ENCODE results near the gene TLE7. TPM values are rescaled to one million over a fixed set of nuclear protein-coding genes. Genes with fewer than 3 reads are reported as not detected.

Gene TLE7
- total and polyA plus RNA-seq, 2 experiments from 2014 or later = 0.44 to 2.5 TPM

- Histone ChIP-seq H3K36me3 (ENCODE audit: insufficient read depth) (no peaks in the 10 kb centered on the region), H3K4me2 (no peak within 1 kb of the TSS), H4K20me1 (replicated peaks; ENCODE audit: insufficient read depth) (no peaks in the 10 kb centered on the region), H3K4me1 (ENCODE audit: insufficient read depth) (no peaks in the 10 kb centered on the region; the same call in 1 of the 2 replicates), H3K27ac (ENCODE audit: low read depth) (no peak within 1 kb of the TSS), H2AFZ (peak within 1 kb of the TSS; percentile 76; the same call in 1 of the 2 replicates), H3K79me2 (replicated peaks; ENCODE audit: insufficient read depth) (no peaks in the 10 kb centered on the region), H3K9me2 (ENCODE audit: insufficient read depth) (no peaks in the 10 kb centered on the region), H3F3A (replicated peaks; ENCODE audit: low read depth) (no peaks in the 10 kb centered on the region), H3K27me3 (ENCODE audit: insufficient read depth) (no peaks in the 10 kb centered on the region), H3K4me3 (no peak within 1 kb of the TSS)
- H3K4me1 Mint-ChIP-seq = no peaks in the 10 kb centered on the region
- peak; percentile 20 for DNase-seq (ENCODE audit: low spot score)
- no peak within 1 kb of the TSS for H3K4me3 Mint-ChIP-seq
- TF ChIP-seq JUNB (IDR thresholded peaks at IDR 0.05; ENCODE audit: unreplicated experiment) (no peak), STAT1 (IDR thresholded peaks at IDR 0.05; ENCODE audit: unreplicated experiment) (no peak), NANOG (IDR thresholded peaks at IDR 0.05; ENCODE audit: borderline replicate concordance) (no peak), ETS1 (IDR thresholded peaks at IDR 0.05) (no peak), ZNF331 (CRISPR knock-in tag; IDR thresholded peaks at IDR 0.05; ENCODE audit: low read depth) (no peak), EZH2 (IDR thresholded peaks at IDR 0.05; ENCODE audit: low read depth, unreplicated experiment) (no peak), REST (IDR thresholded peaks at IDR 0.05; ENCODE audit: unreplicated experiment) (no peak)
- TF ChIP-seq, protein P1, sequence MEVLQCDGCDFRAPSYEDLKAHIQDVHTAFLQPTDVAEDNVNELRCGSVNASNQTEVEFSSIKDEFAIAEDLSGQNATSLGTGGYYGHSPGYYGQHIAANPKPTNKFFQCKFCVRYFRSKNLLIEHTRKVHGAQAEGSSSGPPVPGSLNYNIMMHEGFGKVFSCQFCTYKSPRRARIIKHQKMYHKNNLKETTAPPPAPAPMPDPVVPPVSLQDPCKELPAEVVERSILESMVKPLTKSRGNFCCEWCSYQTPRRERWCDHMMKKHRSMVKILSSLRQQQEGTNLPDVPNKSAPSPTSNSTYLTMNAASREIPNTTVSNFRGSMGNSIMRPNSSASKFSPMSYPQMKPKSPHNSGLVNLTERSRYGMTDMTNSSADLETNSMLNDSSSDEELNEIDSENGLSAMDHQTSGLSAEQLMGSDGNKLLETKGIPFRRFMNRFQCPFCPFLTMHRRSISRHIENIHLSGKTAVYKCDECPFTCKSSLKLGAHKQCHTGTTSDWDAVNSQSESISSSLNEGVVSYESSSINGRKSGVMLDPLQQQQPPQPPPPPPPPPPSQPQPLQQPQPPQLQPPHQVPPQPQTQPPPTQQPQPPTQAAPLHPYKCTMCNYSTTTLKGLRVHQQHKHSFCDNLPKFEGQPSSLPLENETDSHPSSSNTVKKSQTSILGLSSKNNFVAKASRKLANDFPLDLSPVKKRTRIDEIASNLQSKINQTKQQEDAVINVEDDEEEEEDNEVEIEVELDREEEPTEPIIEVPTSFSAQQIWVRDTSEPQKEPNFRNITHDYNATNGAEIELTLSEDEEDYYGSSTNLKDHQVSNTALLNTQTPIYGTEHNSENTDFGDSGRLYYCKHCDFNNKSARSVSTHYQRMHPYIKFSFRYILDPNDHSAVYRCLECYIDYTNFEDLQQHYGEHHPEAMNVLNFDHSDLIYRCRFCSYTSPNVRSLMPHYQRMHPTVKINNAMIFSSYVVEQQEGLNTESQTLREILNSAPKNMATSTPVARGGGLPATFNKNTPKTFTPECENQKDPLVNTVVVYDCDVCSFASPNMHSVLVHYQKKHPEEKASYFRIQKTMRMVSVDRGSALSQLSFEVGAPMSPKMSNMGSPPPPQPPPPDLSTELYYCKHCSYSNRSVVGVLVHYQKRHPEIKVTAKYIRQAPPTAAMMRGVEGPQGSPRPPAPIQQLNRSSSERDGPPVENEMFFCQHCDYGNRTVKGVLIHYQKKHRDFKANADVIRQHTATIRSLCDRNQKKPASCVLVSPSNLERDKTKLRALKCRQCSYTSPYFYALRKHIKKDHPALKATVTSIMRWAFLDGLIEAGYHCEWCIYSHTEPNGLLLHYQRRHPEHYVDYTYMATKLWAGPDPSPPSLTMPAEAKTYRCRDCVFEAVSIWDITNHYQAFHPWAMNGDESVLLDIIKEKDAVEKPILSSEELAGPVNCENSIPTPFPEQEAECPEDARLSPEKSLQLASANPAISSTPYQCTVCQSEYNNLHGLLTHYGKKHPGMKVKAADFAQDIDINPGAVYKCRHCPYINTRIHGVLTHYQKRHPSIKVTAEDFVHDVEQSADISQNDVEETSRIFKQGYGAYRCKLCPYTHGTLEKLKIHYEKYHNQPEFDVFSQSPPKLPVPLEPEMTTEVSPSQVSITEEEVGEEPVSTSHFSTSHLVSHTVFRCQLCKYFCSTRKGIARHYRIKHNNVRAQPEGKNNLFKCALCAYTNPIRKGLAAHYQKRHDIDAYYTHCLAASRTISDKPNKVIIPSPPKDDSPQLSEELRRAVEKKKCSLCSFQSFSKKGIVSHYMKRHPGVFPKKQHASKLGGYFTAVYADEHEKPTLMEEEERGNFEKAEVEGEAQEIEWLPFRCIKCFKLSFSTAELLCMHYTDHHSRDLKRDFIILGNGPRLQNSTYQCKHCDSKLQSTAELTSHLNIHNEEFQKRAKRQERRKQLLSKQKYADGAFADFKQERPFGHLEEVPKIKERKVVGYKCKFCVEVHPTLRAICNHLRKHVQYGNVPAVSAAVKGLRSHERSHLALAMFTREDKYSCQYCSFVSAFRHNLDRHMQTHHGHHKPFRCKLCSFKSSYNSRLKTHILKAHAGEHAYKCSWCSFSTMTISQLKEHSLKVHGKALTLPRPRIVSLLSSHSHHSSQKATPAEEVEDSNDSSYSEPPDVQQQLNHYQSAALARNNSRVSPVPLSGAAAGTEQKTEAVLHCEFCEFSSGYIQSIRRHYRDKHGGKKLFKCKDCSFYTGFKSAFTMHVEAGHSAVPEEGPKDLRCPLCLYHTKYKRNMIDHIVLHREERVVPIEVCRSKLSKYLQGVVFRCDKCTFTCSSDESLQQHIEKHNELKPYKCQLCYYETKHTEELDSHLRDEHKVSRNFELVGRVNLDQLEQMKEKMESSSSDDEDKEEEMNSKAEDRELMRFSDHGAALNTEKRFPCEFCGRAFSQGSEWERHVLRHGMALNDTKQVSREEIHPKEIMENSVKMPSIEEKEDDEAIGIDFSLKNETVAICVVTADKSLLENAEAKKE (CRISPR knock-in tag; IDR thresholded peaks at IDR 0.05) = no peak
- no peak for ATAC-seq
- H3K27ac Mint-ChIP-seq = no peak within 1 kb of the TSS
- H3K27me3 Mint-ChIP-seq (ENCODE audit: insufficient read depth, low read depth, poor library complexity) = no peaks in the 10 kb centered on the region
- no peaks in the 10 kb centered on the region for H3K9me3 Mint-ChIP-seq
- H3K36me3 Mint-ChIP-seq (ENCODE audit: low read depth) = no peaks in the 10 kb centered on the region
Observed at GRCh38 chr16:71489122-71489521, 47.3 kb upstream of the TLE7 start, which contains the start of gene ZNF19. ZNF19 (minus strand) TSS chr16:71489324; CDS start chr16:71482114, 7,210 bp downstream.

Measured in GM23338 (cell line).